Measurements from ENCODE around the gene RGP1.

Gene RGP1

DNA sequence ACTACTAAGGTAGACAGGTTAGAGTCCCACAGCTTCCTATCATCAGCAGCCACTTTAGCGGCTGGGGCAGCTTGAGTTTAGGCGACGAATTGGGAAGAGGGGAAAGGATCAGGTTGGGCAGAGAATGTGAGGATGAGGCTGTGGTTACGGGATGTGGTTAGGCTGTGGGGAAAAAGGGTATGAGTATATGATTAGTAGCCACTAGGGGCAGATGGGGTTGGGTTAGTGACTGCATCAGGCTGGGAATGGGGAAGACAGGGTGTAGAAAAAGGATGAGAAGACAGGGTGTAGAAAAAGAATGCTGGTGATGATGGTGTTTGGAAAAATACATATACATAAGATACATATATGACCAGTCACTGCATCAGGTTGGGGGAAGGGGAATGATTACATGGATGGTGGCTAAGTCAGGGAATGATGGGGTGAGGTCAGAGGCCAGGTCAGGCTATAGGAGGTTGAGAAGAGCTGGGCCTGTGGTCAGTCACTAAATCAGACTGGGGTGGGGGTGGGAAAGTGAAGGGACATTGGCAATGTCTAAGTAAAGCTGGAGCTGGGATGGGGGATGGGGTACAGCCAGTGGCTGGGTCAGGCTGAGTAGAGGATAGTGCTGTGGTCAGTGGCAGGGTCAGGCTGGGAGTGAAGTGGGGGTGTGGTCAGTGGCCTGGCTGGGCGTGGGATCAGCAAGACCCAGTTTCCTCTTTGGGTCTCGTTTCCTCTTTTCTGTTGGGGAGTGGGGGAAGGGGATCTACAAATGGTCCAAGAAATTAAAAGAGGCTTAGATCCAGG lies 19.2 kb upstream of the RGP1 start:
- Histone ChIP-seq H3K79me2 (peaks cover 12% of the 10 kb centered on the region), H3K4me2 (ENCODE audit: low read length) (peak overlapping the region; percentile 92), H2AFZ (no peak overlapping the region), H3K27me3 (ENCODE audit: control insufficient read depth, insufficient read depth, low read length) (no peaks in the 10 kb centered on the region), H3K9ac (no peak overlapping the region), H3K27ac (peak overlapping the region; percentile 12), H3K4me3 (ENCODE audit: low read depth, low read length) (peak overlapping the region; percentile 29), H3K9me3 (ENCODE audit: control insufficient read depth, low read length) (no peaks in the 10 kb centered on the region), H3K4me1 (peaks cover 17% of the 10 kb centered on the region), H3K36me3 (ENCODE audit: control insufficient read depth, insufficient read depth, low read length) (no peaks in the 10 kb centered on the region)
- TF ChIP-seq, protein P1, sequence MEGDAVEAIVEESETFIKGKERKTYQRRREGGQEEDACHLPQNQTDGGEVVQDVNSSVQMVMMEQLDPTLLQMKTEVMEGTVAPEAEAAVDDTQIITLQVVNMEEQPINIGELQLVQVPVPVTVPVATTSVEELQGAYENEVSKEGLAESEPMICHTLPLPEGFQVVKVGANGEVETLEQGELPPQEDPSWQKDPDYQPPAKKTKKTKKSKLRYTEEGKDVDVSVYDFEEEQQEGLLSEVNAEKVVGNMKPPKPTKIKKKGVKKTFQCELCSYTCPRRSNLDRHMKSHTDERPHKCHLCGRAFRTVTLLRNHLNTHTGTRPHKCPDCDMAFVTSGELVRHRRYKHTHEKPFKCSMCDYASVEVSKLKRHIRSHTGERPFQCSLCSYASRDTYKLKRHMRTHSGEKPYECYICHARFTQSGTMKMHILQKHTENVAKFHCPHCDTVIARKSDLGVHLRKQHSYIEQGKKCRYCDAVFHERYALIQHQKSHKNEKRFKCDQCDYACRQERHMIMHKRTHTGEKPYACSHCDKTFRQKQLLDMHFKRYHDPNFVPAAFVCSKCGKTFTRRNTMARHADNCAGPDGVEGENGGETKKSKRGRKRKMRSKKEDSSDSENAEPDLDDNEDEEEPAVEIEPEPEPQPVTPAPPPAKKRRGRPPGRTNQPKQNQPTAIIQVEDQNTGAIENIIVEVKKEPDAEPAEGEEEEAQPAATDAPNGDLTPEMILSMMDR (IDR thresholded peaks at IDR 0.05) = peak; percentile 41

DNA sequence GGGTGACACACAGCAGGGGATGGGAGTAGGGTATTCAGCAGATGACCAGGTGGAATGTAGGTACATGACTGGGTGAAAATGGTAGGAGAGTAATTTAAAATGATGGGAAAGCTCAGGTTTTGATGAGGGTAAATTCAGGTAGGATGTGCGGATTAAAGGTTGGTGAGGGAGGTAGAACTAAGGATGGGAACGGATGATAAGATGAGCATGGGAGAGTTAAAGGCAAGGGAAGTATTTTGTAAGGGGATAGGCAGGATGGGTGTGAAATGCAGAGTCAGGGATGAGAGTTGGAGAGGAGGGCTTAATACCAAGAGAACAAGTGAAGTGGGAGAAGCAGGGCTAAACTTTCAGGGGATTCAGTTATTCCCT lies 18.6 kb upstream of the RGP1 start:
- H3K36me3 ChIP-seq (ENCODE audit: control insufficient read depth, insufficient read depth, low read length) = no peaks in the 10 kb centered on the region
- no peaks in the 10 kb centered on the region for H3K9me3 ChIP-seq (ENCODE audit: control insufficient read depth, low read length)
- TF ChIP-seq, protein P1 (IDR thresholded peaks at IDR 0.05) = no peak
- peaks cover 17% of the 10 kb centered on the region for H3K4me1 ChIP-seq
- no peaks in the 10 kb centered on the region for H3K27me3 ChIP-seq (ENCODE audit: control insufficient read depth, insufficient read depth, low read length)
- peaks cover 12% of the 10 kb centered on the region for H3K79me2 ChIP-seq
- peak overlapping the region; percentile 92 for H3K4me2 ChIP-seq (ENCODE audit: low read length)
- peak overlapping the region; percentile 82 for H3K27ac ChIP-seq
- peak overlapping the region; percentile 87 for H3K4me3 ChIP-seq (ENCODE audit: low read depth, low read length)
- no peak overlapping the region for H2AFZ ChIP-seq
- no peak overlapping the region for H3K9ac ChIP-seq

- Histone ChIP-seq H3K9ac (peak overlapping the region; percentile 67), H3K79me2 (peaks cover 12% of the 10 kb centered on the region), H3K4me3 (ENCODE audit: low read depth, low read length) (peak overlapping the region; percentile 87), H3K27ac (peak overlapping the region; percentile 82), H3K4me1 (peaks cover 17% of the 10 kb centered on the region), H3K36me3 (ENCODE audit: control insufficient read depth, insufficient read depth, low read length) (no peaks in the 10 kb centered on the region), H3K9me3 (ENCODE audit: control insufficient read depth, low read length) (no peaks in the 10 kb centered on the region), H2AFZ (peak overlapping the region; percentile 79), H3K27me3 (ENCODE audit: control insufficient read depth, insufficient read depth, low read length) (no peaks in the 10 kb centered on the region), H3K4me2 (ENCODE audit: low read length) (peak overlapping the region; percentile 92)
- TF ChIP-seq, protein P1 (IDR thresholded peaks at IDR 0.05) = no peak
Observed at GRCh38 chr9:35731415-35732184, 17.5 kb upstream of the RGP1 start.

DNA sequence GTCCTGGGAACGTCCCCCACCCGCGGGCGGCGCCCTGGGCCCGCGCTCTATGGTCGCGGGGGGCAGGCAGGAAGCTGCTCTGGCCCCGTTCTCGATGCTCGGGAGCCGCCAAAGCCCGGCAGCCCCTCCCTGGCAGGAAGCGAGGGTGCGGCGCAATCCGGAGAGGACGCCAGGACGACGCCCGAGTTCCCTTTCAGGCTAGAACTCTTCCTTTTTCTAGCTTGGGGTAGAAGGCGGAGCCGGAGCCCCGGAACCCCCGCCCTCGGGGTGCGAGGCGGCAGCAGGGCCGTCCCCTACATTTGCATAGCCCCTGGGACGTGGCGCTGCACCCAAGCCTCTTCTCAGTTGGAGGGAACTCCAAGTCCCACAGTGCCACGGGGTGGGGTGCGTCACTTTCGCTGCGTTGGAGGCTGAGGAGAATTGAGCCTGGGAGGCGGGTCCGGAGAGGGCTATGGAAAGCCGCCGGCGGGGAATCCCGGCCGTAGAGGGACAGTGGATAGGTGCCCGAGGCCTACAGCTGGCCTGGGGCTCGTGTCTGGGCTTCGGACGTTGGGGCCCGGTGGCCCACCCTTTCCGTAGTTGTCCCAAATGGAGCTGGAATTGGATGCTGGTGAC lies 16.8 kb upstream of the RGP1 start, which contains the start of the genes CREB3 and TLN1:
CREB3 (plus strand) TSS at position 482 of the 615 bp plus-strand sequence; CDS start at position 589, 107 bp downstream.
TLN1 (minus strand) TSS at position 11 of the 615 bp plus-strand sequence. CDS start 6,501 bp downstream, outside the sequence.
- Histone ChIP-seq H3K4me1 (peaks cover 17% of the 10 kb centered on the region), H3K9ac (peak within 1 kb of the TSS; percentile 76), H3K4me2 (ENCODE audit: low read length) (peak within 1 kb of the TSS; percentile 92), H3K9me3 (ENCODE audit: control insufficient read depth, low read length) (no peaks in the 10 kb centered on the region), H3K4me3 (ENCODE audit: low read depth, low read length) (peak within 1 kb of the TSS; percentile 87), H3K79me2 (peaks cover 12% of the 10 kb centered on the region), H3K27me3 (ENCODE audit: control insufficient read depth, insufficient read depth, low read length) (no peaks in the 10 kb centered on the region), H2AFZ (peak within 1 kb of the TSS; percentile 79), H3K27ac (peak within 1 kb of the TSS; percentile 82), H3K36me3 (ENCODE audit: control insufficient read depth, insufficient read depth, low read length) (no peaks in the 10 kb centered on the region)
- TF ChIP-seq, protein P1 (IDR thresholded peaks at IDR 0.05) = no peak
